IPS-18a (cell line): ENCODE results near the gene ARSG.
"Not testable (repeated sequence)": the region's sequence is repeated elsewhere in the genome, so short reads cannot be mapped to it uniquely, and the experiment has no call there.

Source experiments
- H3K27ac ChIP-seq: one replicate; pipeline ENCODE4 v1.5.1; 2013; ENCODE audit warnings: low read length
- H3K27me3 ChIP-seq: one replicate; pipeline ENCODE4 v1.6.1; 2013; ENCODE audit warnings: mild to moderate bottlenecking, low read length; ENCODE audit not compliant: control insufficient read depth, insufficient read depth
- H3K36me3 ChIP-seq: one replicate; pipeline ENCODE4 v1.6.1; 2013; ENCODE audit warnings: low read depth, low read length; ENCODE audit not compliant: control insufficient read depth
- H3K4me1 ChIP-seq: one replicate; pipeline ENCODE4 v1.6.1; 2013; ENCODE audit warnings: low read depth, low read length; ENCODE audit not compliant: control insufficient read depth
- H3K4me3 ChIP-seq: one replicate; pipeline ENCODE4 v1.5.1; 2013; ENCODE audit warnings: low read length
- H3K9ac ChIP-seq: one replicate; pipeline ENCODE4 v1.6.1; 2013; ENCODE audit warnings: mild to moderate bottlenecking, low read length, moderate library complexity
- H3K9me3 ChIP-seq: one replicate; pipeline ENCODE4 v1.6.1; 2013; ENCODE audit warnings: low read depth, low read length; ENCODE audit not compliant: control insufficient read depth

Gene ARSG

DNA sequence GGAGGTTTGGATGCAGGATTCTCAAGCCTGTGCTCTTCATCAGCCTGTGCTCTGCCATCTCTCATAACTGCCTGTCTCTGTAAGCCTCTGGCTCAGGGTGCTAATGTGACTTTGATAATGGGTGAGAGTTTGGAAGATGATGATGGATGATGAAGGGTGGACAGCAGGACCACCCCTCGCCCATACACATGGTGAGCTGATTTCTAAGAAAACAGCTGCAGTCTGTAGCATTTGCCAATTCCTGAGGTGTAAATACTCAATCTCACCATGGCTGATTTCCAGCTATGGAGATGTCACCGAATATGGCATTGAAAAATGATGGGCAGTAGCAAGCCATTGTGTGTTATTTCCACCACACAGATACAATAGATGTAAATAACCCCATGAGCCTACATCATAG lies 74.2 kb downstream of the ARSG start:
- Histone ChIP-seq H3K27ac (no peak overlapping the region), H3K36me3 (no peaks in the 10 kb centered on the region), H3K4me3 (no peak overlapping the region), H3K4me1 (peaks cover 6% of the 10 kb centered on the region), H3K9me3 (no peaks in the 10 kb centered on the region), H3K27me3 (no peaks in the 10 kb centered on the region), H3K9ac (no peak overlapping the region)

DNA sequence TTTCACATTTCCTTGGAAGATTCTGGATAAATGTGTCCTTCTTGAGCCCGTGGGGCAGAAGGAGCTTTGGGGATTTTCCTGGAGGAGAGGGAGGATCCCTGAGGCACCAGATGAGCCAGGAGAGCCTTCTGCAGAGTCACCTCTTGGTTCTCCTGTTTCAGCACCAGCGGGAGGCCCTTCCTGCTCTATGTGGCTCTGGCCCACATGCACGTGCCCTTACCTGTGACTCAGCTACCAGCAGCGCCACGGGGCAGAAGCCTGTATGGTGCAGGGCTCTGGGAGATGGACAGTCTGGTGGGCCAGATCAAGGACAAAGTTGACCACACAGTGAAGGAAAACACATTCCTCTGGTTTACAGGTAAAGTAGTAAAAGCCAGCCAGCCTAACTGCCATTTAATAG lies 77.1 kb downstream of the ARSG start:
- H3K4me3 ChIP-seq: no peak overlapping the region
- no peaks in the 10 kb centered on the region for H3K27me3 ChIP-seq
- H3K9ac ChIP-seq: no peak overlapping the region
- H3K4me1 ChIP-seq: peaks cover 5% of the 10 kb centered on the region
- H3K27ac ChIP-seq: no peak overlapping the region
- no peaks in the 10 kb centered on the region for H3K36me3 ChIP-seq
- H3K9me3 ChIP-seq: no peaks in the 10 kb centered on the region

DNA sequence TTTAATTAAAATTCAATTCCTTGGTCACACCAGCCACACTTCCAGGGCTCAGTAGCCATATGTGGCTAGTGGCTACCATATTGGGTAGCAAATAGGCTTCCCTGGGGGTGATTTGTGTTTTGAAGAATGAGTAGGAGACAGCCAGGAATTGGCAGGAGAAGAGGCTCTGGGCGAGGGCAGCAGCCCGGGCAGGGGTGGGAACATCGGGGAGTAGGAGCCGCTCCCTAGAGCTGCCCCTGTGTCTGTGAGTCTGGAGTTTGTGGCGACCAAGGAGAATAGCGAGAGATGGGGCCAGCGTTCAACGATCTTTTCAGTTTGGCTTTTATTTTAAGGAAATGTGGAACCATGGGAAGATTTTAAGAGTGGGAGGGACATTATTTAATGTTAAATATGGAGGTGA lies 84.3 kb downstream of the ARSG start:
- H3K4me3 ChIP-seq: no peak overlapping the region
- H3K9ac ChIP-seq: no peak overlapping the region
- peaks cover 16% of the 10 kb centered on the region for H3K4me1 ChIP-seq
- no peak overlapping the region for H3K27ac ChIP-seq
- no peaks in the 10 kb centered on the region for H3K9me3 ChIP-seq
- H3K36me3 ChIP-seq: no peaks in the 10 kb centered on the region
- no peaks in the 10 kb centered on the region for H3K27me3 ChIP-seq

DNA sequence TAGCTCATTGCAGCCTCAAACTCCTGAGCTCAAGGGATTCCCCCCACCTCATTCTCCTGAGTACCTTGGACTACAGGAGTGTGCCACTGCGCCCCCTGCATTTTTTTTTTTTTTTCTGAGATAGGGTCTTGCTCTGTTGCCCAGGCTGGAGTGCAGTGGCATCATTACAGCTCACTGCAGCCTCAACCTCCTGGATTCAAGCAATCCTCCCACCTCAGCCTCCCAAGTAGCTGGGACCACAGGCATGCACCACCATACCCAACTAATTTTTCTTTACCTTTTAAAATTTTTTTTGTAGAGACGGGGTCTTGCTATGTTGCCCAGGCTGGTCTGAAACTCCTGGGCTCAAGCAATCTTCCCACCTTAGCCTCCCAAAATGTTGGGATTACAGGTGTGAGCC lies 84.9 kb downstream of the ARSG start:
- not testable (repeated sequence) for H3K27me3 ChIP-seq, H3K9me3 ChIP-seq, H3K27ac ChIP-seq, H3K4me3 ChIP-seq, H3K36me3 ChIP-seq, H3K9ac ChIP-seq
- H3K4me1 ChIP-seq: peaks cover 16% of the 10 kb centered on the region

DNA sequence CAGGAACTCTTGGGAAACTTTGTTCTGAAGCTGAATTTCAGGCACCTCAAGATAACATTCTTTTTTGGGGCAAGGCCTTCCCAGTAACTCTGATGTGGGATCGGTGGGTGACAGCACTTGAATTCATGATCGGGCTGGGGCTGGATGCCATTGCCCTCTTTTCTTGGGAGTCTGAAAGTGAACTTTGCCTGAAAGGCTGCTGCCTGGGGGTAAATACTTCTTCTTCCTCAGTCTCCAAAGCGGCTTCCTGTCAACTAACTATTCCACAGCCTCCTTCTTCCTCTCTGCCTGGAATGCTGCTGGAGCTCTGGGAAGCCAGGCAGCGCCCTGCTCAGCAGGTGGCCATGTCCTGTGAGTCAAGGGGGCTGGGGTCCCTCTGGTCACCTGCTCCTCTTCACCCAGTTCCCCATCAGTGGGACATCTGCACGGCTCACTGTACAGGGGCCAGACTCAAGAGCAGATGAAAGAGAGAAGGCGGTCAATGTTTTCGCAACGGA lies 86.5 kb downstream of the ARSG start:
- H3K9me3 ChIP-seq: no peaks in the 10 kb centered on the region
- H3K9ac ChIP-seq: no peak overlapping the region
- no peak overlapping the region for H3K4me3 ChIP-seq
- no peaks in the 10 kb centered on the region for H3K27me3 ChIP-seq
- H3K27ac ChIP-seq: no peak overlapping the region
- H3K4me1 ChIP-seq: peaks cover 16% of the 10 kb centered on the region
- H3K36me3 ChIP-seq: no peaks in the 10 kb centered on the region

DNA sequence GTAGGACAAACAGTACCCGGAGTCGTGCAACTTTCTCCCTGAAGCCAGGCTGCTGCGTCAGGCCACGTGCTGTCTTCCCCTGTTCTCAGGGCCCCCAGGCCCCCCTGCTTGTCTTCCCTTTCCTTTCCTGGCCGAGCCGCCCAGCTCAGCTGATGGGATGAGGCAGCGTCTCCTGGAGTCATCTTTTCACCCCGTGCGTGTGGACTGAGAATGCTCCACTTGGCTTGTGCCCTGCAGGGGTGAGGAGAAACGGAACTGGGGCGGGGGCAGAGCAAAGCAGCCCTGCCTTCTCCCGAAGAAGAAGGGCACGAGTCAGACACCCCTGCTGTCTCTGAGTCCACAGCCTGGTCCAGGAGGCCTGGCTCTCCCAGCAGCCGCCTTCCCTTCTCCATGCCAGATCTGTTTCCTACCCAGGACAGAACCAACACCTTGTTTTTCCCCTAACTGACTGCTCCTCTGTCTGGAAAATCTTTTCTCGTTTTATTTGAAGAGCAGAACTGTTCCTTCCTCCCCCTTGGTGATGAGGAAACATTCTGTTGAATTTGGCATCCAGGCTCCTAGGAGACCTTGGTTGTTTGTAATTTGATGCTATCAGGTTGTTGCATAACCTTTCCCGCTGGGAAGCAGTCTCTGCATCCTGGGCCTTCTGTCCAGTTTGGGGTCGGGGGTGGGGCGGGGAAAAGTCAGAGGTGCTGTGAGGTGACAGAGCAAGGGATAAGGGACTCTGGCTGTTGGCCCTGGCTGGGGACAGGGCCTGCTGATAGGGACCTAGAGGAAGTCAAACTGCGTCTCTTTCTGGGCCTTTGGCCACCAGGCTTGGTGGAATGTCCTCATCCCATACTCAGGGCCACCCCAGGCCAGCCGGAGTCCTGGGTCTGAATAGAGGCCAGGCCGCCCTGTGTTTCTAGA lies 87.2 kb downstream of the ARSG start:
- H3K9me3 ChIP-seq: no peaks in the 10 kb centered on the region
- peak overlapping the region; percentile 27 for H3K27ac ChIP-seq
- no peak overlapping the region for H3K9ac ChIP-seq
- H3K36me3 ChIP-seq: no peaks in the 10 kb centered on the region
- H3K4me1 ChIP-seq: peaks cover 16% of the 10 kb centered on the region
- no peak overlapping the region for H3K4me3 ChIP-seq
- no peaks in the 10 kb centered on the region for H3K27me3 ChIP-seq

DNA sequence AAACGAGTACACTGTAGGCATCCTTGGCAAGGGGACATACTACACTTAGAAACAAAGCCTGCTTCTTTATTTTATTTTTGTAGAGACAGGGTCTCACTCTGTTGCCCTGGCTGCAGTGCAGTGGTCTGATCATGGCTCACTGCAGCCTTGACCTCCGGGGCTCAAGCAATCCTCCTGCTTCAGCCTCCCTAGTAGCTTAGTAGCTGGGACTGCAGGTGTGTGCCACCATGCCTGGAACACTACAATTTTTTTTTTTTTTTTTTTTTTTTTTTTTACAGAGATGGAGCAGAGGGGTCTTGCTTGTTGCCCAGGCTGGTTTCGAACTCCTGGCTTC lies 87.8 kb downstream of the ARSG start:
- no peaks in the 10 kb centered on the region for H3K27me3 ChIP-seq
- H3K36me3 ChIP-seq: no peaks in the 10 kb centered on the region
- no peak overlapping the region for H3K27ac ChIP-seq
- peaks cover 16% of the 10 kb centered on the region for H3K4me1 ChIP-seq
- no peaks in the 10 kb centered on the region for H3K9me3 ChIP-seq
- H3K4me3 ChIP-seq: no peak overlapping the region
- H3K9ac ChIP-seq: no peak overlapping the region

DNA sequence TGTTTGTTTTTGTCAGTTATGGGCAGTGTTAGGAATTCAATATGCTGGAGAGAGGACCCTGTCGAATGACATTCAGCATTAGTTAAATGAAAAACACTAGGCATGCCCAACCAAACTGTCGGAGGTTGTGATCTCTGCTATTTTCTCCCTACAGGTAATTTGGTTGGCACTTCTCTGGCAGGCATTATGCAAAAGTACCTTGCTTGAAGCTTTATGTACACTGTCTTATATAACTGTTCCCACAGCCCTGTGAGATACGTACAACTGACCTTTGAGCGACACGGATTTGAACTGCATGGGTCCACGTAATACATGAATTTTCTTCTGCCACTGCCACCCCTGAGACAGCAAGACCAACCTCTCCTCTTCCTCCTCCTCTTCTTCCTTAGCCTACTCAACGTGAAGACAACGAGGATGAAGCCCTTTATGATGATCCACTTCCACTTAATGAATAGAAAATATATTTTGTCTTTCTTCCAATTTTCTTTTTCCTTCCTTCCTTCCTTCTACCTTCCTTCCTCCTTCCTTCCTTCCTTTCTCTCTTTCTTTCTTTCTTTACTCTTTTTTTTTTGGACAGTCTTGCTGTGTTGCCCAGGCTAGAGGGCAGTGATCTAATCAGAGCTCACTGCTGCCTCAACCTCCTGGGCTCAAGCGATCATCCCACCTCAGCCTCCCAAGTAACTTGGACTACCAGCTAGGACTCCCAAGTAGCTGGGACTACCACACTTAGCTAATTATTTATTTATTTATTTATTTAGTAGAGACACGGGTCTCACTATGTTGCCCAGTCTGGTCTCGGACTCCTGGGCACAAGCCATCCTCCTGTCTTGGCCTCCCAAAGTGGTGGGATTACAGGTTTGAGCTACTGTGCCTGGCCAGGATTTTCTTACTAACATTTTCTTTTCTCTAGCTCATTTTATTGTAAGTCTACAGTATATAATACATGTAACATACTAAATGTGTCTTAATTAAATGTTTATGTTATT lies 88.7 kb downstream of the ARSG start:
- H3K27ac ChIP-seq: no peak overlapping the region
- peaks cover 16% of the 10 kb centered on the region for H3K4me1 ChIP-seq
- no peak overlapping the region for H3K9ac ChIP-seq

DNA sequence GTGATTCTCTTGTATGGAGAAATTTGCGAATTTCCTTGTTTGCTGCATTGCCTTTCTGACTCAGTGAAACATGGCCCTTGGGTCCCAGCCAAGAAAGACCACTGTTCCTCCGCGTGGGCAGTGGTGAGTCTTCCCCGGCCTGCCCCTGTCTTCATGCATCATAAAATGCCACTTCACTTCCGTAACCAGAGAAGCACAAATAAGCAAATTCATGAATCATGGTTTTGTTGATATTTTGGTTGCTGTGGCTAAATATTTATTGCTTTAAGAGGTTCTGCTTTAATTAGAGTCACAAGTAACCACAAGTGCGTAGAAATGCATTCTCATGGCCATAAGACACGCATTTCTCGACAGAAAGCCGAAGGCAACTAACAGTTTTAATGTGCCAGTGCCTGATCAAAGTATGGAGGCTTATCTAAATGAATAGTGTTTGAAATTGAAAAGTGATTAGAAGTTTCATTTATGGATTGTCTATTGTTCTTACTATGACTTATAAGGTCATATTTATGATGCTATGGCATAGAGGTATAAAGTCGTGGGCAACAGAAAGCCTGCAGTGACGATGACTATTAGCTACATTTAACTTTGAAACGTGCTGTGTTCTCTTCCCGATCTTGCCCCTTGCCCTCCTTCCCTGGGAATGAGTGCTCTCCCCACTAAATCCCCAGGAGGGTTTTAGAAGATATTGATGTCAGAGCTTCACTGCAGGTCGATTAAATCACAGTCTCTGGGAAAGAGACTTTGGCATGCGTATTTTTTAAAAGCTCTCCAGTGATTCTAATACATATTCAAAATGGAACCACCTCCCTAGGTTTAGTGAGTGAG lies 90.0 kb downstream of the ARSG start:
- no peaks in the 10 kb centered on the region for H3K27me3 ChIP-seq
- no peak overlapping the region for H3K9ac ChIP-seq
- no peaks in the 10 kb centered on the region for H3K9me3 ChIP-seq
- no peaks in the 10 kb centered on the region for H3K36me3 ChIP-seq
- no peak overlapping the region for H3K27ac ChIP-seq
- H3K4me3 ChIP-seq: no peak overlapping the region
- peaks cover 16% of the 10 kb centered on the region for H3K4me1 ChIP-seq

More for the DNA sequence above, 88.7 kb downstream of the ARSG start:
- no peak overlapping the region for H3K4me3 ChIP-seq
- H3K9me3 ChIP-seq: no peaks in the 10 kb centered on the region
- no peaks in the 10 kb centered on the region for H3K36me3 ChIP-seq
- no peaks in the 10 kb centered on the region for H3K27me3 ChIP-seq

DNA sequence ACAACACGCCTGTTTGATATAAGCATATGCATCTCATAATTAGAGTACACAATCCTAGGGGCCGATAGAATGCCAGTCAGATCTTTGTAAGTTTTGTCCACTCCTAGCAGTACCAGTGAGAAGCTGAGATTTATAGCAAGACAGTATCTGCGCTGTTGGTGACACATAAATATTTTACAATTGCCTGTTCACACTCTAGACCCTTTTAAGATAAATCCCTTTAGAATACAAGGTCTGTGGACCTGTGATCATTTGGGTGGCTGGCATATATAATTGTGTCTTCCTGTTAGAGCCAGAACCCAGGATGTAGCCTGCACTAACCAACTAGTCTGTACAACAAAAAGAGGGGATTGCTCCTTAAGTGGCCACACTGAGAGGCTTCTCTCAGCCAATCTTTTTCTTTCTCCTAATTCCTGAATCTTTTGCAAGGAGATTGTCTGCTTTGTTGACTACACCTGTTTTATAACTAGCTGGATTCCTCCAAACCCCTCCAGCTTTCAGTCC lies 91.3 kb downstream of the ARSG start:
- no peak overlapping the region for H3K27ac ChIP-seq
- no peak overlapping the region for H3K4me3 ChIP-seq
- no peaks in the 10 kb centered on the region for H3K36me3 ChIP-seq
- H3K27me3 ChIP-seq: no peaks in the 10 kb centered on the region
- H3K9me3 ChIP-seq: no peaks in the 10 kb centered on the region
- peaks cover 11% of the 10 kb centered on the region for H3K4me1 ChIP-seq
- no peak overlapping the region for H3K9ac ChIP-seq

DNA sequence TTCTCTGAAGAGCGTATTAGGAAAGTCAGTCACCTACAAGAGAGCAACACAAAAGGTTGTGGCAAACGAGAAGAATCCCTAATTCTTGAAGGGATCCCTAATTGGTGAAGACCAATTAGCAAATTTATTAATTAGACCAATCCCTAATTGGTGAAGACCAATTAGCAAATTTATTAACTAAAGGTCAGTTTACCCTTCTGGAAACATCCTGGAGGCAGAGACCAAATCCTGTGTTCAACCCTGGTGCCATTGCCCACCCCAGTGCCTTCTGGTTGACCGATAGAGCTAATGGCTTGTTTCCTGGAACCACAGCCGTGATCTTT lies 91.8 kb downstream of the ARSG start:
- no peak overlapping the region for H3K27ac ChIP-seq
- peaks cover 6% of the 10 kb centered on the region for H3K4me1 ChIP-seq
- no peaks in the 10 kb centered on the region for H3K27me3 ChIP-seq
- H3K4me3 ChIP-seq: no peak overlapping the region
- no peak overlapping the region for H3K9ac ChIP-seq
- H3K9me3 ChIP-seq: no peaks in the 10 kb centered on the region
- no peaks in the 10 kb centered on the region for H3K36me3 ChIP-seq
